ENCODE measurements around the gene CCDC85B.

- TF ChIP-seq CTCF (IDR thresholded peaks at IDR 0.05) (no peak), POLR2A (IDR thresholded peaks at IDR 0.05) (no peak)
Measured at GRCh38 chr11:65915101-65915820, 24.8 kb downstream of the CCDC85B start.
